CD4-positive, alpha-beta T cell treated with Interleukin-12 subunit alpha and Interleukin-12 subunit beta, for 1 hour (primary cell): ENCODE results near the gene AHCY.
"Not testable (repeated sequence)": the region's sequence is repeated elsewhere in the genome, so short reads cannot be mapped to it uniquely, and the experiment has no call there.

ENCODE experiments used
- DNase-seq: peaks from one replicate; pipeline ENCODE4 v3.0.0-alpha.2; 2020

Gene AHCY

GRCh38 chr20:34251619-34252018 is 51.5 kb downstream of the AHCY start:
- no peak for DNase-seq

- no peak for DNase-seq
Observed at GRCh38 chr20:34250005-34250404, 53.1 kb downstream of the AHCY start.

- no peak for DNase-seq
Observed at GRCh38 chr20:34249291-34249690, 53.9 kb downstream of the AHCY start.

- DNase-seq, result no peak
Observed at GRCh38 chr20:34246126-34246626, 57.0 kb downstream of the AHCY start.

- no peak for DNase-seq
Observed at GRCh38 chr20:34243377-34243776, 59.8 kb downstream of the AHCY start.

GRCh38 chr20:34242879-34243278 is 60.3 kb downstream of the AHCY start:
- no peak for DNase-seq

GRCh38 chr20:34242015-34242414 is 61.1 kb downstream of the AHCY start:
- DNase-seq, result not testable (repeated sequence)

- DNase-seq, result no peak
Observed at GRCh38 chr20:34240693-34241615, 62.2 kb downstream of the AHCY start, which contains the start of gene ASIP. TSS of gene ASIP (plus strand) at chr20:34241423. CDS start at chr20:34260375, 18,952 bp downstream.

GRCh38 chr20:34240121-34240520 is 63.0 kb downstream of the AHCY start:
- DNase-seq, result no peak

GRCh38 chr20:34237942-34238341 is 65.2 kb downstream of the AHCY start:
- DNase-seq, result no peak

GRCh38 chr20:34235875-34236274 is 67.3 kb downstream of the AHCY start:
- no peak for DNase-seq

GRCh38 chr20:34233687-34234086 is 69.5 kb downstream of the AHCY start:
- no peak for DNase-seq

- DNase-seq, result no peak
Observed at GRCh38 chr20:34232494-34233087, 70.6 kb downstream of the AHCY start.

GRCh38 chr20:34231634-34232033 is 71.5 kb downstream of the AHCY start:
- no peak for DNase-seq
